Fibroblast of skin of abdomen (primary cell): ENCODE measurements around the gene RAPH1.

Experiments
- DNase-seq: peaks from one replicate; pipeline ENCODE4 v3.0.0-alpha.2; 2013

RAPH1 gene

GRCh38 chr2:203360833-203361430 is 174.2 kb downstream of the RAPH1 start:
- no peak for DNase-seq

DNA sequence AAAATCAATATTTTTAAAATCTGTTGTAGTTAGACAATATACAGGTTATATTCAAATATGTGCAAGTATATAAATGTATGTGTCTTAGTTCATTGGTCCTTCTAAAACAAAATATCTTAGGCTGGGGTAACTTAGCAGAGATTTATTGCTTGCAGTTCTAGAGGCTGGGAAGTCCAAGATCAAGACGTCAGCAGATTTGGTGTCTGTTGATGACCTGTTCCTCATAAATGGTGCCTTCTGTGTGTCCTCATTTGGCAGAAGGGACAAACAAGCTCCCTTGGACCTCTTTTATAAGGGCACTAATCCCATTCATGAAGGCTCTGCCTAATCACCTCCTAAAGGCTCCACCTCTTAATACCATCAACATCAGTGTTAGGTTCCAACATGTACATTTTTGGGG is 175.7 kb downstream of the RAPH1 start:
- no peak for DNase-seq

DNA sequence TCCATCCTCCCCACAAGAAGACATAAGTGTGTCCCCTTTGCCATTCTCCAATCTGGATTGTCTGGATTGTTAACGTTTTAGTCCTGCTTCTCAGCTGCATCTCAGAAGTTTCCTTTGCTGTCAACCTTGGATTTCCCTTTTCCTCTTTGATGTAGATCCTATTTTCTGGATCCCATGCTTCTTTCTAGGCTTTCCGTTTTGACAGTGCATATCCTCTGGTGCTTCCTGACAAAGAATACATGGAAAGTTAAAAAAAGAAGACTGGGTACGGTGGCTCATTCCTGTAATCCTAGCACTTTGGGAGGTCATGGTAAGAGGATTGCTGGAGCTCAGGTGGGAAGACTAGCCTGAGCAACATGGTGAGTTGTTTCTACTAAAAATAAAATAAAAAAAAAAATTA is 180.1 kb downstream of the RAPH1 start:
- no peak for DNase-seq

- DNase-seq: no peak
Observed at GRCh38 chr2:203352604-203353255, 182.4 kb downstream of the RAPH1 start.

DNA sequence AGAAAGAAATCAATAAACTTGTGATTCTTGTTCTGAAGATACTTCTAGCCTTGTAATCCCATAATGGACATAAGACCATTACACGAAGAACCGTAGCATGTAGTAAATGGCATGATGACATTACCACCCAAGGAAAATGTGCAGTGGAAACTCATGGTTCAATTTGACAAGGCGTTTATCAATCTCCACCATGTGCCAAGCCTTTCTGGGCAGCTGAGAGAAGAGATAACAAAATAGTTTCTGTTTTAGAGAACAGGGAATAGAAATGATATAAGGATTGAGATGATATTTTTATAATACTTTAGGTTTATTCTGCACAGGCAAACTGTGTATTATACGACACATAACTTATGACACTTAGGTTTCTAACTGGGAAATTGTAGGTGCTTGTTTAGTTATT is 187.7 kb downstream of the RAPH1 start:
- DNase-seq: no peak

DNA sequence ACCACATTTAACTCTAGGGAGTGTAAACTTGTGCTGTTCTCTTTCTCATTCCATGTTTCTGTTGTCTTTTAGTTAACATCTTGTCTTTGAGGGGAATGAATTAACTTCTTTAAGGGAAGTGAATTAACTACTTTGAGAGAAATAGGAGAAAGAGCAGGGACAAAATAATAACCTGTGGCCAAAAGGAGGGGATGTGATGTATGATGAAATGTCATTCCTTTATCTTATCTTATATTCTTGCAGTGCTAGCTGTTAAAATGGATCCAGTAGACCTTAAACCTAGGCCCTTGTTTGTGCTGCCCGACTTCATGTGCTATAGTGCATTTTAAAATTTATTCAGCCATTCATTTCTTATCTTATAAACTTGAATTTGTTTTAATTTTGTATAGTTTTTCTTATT is 188.5 kb downstream of the RAPH1 start:
- no peak for DNase-seq

GRCh38 chr2:203344667-203345066 is 190.4 kb downstream of the RAPH1 start:
- DNase-seq: no peak
